Vagina (tissue), 2 donors: ENCODE data around the gene DENND1A.

Source experiments
- POLR2A ChIP-seq, 2 donors: fragments of 450-650 bp; IDR thresholded peaks; one replicate each; pipeline ENCODE4 v1.6.1; 2017; ENCODE audit warnings: antibody characterized with exemption in 2 of 2, mild to moderate bottlenecking in 2 of 2, moderate library complexity in 2 of 2
- POLR2AphosphoS5 ChIP-seq, 2 donors: sonication (generic); formaldehyde crosslinking; IDR thresholded peaks; one replicate each; pipeline ENCODE4 v1.9.0; 2017; ENCODE audit warnings: antibody characterized with exemption in 2 of 2, mild to moderate bottlenecking in 2 of 2, low read depth in 1 of 2; ENCODE audit not compliant: insufficient read depth in 1 of 2
- TF ChIP-seq, protein P1 (sequence below), 3 experiments: fragments of 450-650 bp in 2 of 3; fragments of 200-600 bp in 1 of 3; sonication (generic) in 1 of 3; IDR thresholded peaks; one replicate each; pipeline ENCODE4 v1.5.1; 2017 to 2019; ENCODE audit warnings: antibody characterized with exemption in 3 of 3, mild to moderate bottlenecking in 2 of 3, moderate library complexity in 2 of 3

DNA sequence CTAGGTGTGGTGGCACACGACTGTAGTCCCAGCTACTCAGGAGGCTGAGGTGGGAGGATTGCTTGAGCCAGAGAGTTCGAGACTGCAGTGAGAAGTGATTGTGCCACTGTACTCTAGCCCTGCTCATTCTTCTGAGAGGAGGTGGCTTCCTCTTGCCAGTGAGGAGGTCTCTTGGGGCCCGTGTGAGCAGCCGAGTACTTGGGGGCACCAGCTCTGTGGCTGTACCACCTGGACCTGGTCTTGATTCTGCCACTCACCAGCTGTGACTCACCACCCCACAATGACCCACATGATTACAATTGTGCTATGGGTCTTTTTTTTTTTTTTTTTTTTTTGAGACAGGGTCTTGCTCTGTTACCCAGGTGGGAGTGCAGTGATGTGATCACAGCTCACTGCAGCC lies 592.0 kb downstream of the DENND1A start:
- TF ChIP-seq, protein P1, sequence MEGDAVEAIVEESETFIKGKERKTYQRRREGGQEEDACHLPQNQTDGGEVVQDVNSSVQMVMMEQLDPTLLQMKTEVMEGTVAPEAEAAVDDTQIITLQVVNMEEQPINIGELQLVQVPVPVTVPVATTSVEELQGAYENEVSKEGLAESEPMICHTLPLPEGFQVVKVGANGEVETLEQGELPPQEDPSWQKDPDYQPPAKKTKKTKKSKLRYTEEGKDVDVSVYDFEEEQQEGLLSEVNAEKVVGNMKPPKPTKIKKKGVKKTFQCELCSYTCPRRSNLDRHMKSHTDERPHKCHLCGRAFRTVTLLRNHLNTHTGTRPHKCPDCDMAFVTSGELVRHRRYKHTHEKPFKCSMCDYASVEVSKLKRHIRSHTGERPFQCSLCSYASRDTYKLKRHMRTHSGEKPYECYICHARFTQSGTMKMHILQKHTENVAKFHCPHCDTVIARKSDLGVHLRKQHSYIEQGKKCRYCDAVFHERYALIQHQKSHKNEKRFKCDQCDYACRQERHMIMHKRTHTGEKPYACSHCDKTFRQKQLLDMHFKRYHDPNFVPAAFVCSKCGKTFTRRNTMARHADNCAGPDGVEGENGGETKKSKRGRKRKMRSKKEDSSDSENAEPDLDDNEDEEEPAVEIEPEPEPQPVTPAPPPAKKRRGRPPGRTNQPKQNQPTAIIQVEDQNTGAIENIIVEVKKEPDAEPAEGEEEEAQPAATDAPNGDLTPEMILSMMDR (IDR thresholded peaks at IDR 0.05) = no peak
- TF ChIP-seq POLR2AphosphoS5 (IDR thresholded peaks at IDR 0.05; ENCODE audit: insufficient read depth in 1 of 2, low read depth in 1 of 2) = no peak
- no peak for TF ChIP-seq POLR2A (IDR thresholded peaks at IDR 0.05)
